Measurements from ENCODE around the gene BCL2L14. TPM values are rescaled to one million over a fixed set of nuclear protein-coding genes. Genes with fewer than 3 reads are reported as not detected.

Gene BCL2L14
- total RNA-seq, 2 donors from 2014 or later = 6.3 to 14.5 TPM

DNA sequence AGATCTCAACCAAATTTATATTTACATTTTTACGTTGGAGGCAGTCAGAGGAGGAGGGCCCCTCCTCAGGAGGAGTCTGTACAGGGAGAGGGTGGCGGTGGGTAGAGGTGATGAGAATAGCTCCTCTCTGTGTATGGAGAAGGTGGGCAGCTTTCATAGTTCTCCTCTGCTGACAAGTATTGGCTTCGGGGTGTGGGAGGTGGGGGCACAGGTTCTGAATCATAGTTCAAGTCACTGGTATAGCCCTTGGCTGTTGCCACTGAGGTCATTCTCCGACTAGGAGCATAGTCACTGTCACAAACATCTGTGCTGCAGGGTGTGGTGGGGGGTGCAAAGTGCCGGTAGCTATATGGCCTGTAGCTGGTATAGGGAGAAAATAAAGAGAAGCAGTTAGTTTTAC, 50.3 kb downstream of the BCL2L14 start:
- Histone ChIP-seq H3K4me3 (no peak overlapping the region), H3K9me3 (no peaks in the 10 kb centered on the region), H3K27ac (no peak overlapping the region), H3K36me3 (replicated peaks in 1 of 2; ENCODE audit: insufficient read depth in 1 of 2, low read depth in 2 of 2) (peaks cover 0 to 9% of the 10 kb centered on the region in 2 donors), H3K4me1 (no peaks in the 10 kb centered on the region), H3K27me3 (no peaks in the 10 kb centered on the region)
- 75 to 83% methylated on average over 5 of the region's 5 CpGs for WGBS, 2 donors
- no peak for TF ChIP-seq POLR2A (IDR thresholded peaks at IDR 0.05)
- TF ChIP-seq, protein P1, sequence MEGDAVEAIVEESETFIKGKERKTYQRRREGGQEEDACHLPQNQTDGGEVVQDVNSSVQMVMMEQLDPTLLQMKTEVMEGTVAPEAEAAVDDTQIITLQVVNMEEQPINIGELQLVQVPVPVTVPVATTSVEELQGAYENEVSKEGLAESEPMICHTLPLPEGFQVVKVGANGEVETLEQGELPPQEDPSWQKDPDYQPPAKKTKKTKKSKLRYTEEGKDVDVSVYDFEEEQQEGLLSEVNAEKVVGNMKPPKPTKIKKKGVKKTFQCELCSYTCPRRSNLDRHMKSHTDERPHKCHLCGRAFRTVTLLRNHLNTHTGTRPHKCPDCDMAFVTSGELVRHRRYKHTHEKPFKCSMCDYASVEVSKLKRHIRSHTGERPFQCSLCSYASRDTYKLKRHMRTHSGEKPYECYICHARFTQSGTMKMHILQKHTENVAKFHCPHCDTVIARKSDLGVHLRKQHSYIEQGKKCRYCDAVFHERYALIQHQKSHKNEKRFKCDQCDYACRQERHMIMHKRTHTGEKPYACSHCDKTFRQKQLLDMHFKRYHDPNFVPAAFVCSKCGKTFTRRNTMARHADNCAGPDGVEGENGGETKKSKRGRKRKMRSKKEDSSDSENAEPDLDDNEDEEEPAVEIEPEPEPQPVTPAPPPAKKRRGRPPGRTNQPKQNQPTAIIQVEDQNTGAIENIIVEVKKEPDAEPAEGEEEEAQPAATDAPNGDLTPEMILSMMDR (IDR thresholded peaks at IDR 0.05) = no peak
- ATAC-seq (no peak), DNase-seq (no peak)
- intact Hi-C loops (cut with DNase I) = no loop called here

DNA sequence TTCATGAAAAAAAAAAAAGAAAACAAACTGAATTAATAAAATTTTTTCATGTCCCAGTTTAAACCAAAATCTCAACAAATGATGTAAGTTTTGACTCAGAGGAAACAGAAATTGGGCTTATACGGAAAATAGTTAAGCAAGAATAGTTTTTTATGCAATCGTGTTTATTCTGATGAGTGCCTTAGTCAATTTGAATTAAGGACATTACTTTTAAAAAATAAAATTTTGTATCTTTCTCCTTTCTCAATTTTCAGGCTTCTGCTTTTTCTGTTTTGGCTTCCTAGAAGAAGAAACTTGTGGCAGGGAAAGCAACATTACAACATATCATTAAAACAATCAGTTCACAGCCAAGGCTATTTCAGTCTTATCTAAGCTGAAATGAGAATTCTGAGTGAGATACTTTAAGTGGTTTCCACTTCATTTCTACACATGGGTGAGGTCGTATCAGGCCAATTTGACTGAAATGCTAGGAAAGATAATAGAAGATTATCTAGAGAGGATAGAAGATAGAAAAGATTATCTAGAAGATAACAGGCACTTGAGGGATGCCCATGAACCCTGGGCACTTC, 52.4 kb downstream of the BCL2L14 start:
- TF ChIP-seq, protein P1 (IDR thresholded peaks at IDR 0.05) = no peak
- no peak for TF ChIP-seq POLR2A (IDR thresholded peaks at IDR 0.05)
- DNase-seq (no peak), ATAC-seq (no peak)
- no peaks in the 10 kb centered on the region for H3K9me3 ChIP-seq
- H3K27ac ChIP-seq = no peak overlapping the region
- H3K4me1 ChIP-seq = no peaks in the 10 kb centered on the region
- intact Hi-C loops (cut with DNase I) = no loop called here
- peaks cover 0 to 11% of the 10 kb centered on the region in 2 donors for H3K36me3 ChIP-seq (replicated peaks in 1 of 2; ENCODE audit: insufficient read depth in 1 of 2, low read depth in 2 of 2)
- 78 to 87% methylated on average over 3 of the region's 3 CpGs for WGBS, 2 donors
- H3K27me3 ChIP-seq = no peaks in the 10 kb centered on the region
- H3K4me3 ChIP-seq = no peak overlapping the region

DNA sequence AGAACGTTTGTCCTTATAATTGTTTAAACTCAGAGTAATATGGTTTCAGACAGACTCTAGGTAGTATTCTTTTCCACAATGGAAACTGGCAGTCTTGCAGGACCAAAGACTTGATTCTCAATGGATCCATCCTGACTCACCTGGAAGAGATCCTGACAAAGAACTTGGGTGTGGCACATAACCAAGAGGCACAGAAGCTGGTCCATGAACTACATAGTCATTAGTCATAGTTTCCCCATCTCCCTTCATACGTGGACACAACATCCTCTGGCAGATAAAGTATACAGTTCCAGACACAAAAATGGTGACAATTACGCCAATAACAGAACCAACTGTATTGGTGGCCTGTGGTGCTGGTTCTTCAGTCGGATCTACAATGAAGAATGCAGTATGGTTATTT, 55.8 kb downstream of the BCL2L14 start:
- WGBS, 2 donors = 77 to 78% methylated on average over 4 of the region's 4 CpGs
- DNase-seq (no peak), ATAC-seq (no peak)
- H3K9me3 ChIP-seq = no peaks in the 10 kb centered on the region
- no peaks in the 10 kb centered on the region for H3K4me1 ChIP-seq
- H3K27ac ChIP-seq = no peak overlapping the region
- TF ChIP-seq POLR2A (IDR thresholded peaks at IDR 0.05) = no peak
- TF ChIP-seq, protein P1 (IDR thresholded peaks at IDR 0.05) = no peak
- H3K36me3 ChIP-seq (replicated peaks in 1 of 2; ENCODE audit: insufficient read depth in 1 of 2, low read depth in 2 of 2) = peaks cover 0 to 11% of the 10 kb centered on the region in 2 donors
- no peak overlapping the region for H3K4me3 ChIP-seq
- intact Hi-C loops (cut with DNase I) = no loop called here
- no peaks in the 10 kb centered on the region for H3K27me3 ChIP-seq

DNA sequence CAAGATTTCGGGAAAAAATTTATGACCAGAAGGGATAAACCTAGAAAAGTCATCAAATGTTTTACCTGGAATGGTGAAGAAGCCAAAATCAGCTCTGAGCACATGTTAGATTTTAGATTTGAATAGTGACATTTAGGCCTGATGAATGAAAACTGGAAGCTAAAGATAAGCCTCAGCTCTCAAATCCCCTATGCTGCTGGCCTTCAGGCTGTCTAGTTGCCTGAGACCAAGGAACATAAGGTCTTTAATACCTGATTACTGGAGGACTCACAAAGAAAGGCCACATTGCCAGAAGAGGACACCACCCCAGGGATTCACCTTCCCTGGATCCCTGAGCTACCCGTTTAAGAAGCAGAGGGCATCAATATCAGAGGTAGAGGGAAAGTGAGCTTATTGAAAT, 56.6 kb downstream of the BCL2L14 start:
- intact Hi-C loops (cut with DNase I) = no loop called here
- Histone ChIP-seq H3K36me3 (replicated peaks in 1 of 2; ENCODE audit: insufficient read depth in 1 of 2, low read depth in 2 of 2) (peaks cover 0 to 11% of the 10 kb centered on the region in 2 donors), H3K27me3 (no peaks in the 10 kb centered on the region), H3K9me3 (no peaks in the 10 kb centered on the region), H3K27ac (no peak overlapping the region), H3K4me3 (no peak overlapping the region), H3K4me1 (no peaks in the 10 kb centered on the region)
- 93 to 96% methylated on average over 2 of the region's 2 CpGs for WGBS, 2 donors
- ATAC-seq (no peak), DNase-seq (no peak)
- TF ChIP-seq, protein P1 (IDR thresholded peaks at IDR 0.05) = no peak

DNA sequence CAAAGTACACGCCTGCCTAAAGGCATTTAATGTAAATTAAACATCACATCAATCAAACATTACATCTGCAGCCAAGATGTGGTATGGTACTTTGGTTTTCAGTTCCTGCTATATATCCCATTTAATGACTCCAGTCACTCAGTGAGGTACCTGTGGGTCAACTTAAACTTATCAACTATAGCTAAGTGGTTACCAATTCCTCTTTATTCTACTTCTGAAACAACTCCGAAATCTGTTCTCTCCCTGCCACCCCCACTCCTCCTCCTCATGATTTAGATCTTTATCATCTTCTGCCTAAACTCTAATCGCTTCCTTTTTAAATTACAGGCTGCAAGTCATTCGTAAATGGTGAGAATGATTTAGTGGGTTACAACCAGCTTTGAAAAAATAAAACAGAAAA, 57.9 kb downstream of the BCL2L14 start:
- H3K36me3 ChIP-seq (replicated peaks in 1 of 2; ENCODE audit: insufficient read depth in 1 of 2, low read depth in 2 of 2) = peaks cover 0 to 11% of the 10 kb centered on the region in 2 donors
- TF ChIP-seq POLR2A (IDR thresholded peaks at IDR 0.05) = no peak
- TF ChIP-seq, protein P1 (IDR thresholded peaks at IDR 0.05) = no peak
- no peaks in the 10 kb centered on the region for H3K9me3 ChIP-seq
- ATAC-seq = no peak
- no peaks in the 10 kb centered on the region for H3K27me3 ChIP-seq
- no peak for DNase-seq
- intact Hi-C loops (cut with DNase I) = no loop called here
- no peak overlapping the region for H3K27ac ChIP-seq
- H3K4me3 ChIP-seq = no peak overlapping the region
- no peaks in the 10 kb centered on the region for H3K4me1 ChIP-seq
- 80 to 84% methylated on average over 4 of the region's 4 CpGs for WGBS, 2 donors

Measured in body of pancreas (tissue), 4 donors.